Measurements from ENCODE around the gene OTUD5.

DNA sequence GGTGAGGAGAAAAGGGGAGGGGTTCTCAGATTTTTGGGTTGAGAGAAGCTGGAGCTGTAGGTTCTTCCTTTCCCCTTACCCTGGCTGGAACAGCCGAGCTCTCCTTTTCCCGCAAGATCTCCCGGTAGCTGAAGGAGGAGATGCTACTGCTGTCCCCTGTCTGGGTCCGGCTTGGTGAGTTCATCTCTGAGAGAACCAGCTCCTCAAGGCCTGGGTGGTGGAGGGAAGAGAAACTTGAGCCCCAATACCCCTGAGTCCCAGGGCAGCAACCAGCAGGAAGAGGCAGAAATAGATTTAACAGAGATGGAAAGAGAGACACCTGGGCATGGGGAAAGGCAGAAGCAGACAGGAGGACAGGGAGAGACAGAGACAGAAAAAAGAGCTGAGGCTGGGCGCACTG, 20.8 kb upstream of the OTUD5 start:
- TF ChIP-seq, protein P1, sequence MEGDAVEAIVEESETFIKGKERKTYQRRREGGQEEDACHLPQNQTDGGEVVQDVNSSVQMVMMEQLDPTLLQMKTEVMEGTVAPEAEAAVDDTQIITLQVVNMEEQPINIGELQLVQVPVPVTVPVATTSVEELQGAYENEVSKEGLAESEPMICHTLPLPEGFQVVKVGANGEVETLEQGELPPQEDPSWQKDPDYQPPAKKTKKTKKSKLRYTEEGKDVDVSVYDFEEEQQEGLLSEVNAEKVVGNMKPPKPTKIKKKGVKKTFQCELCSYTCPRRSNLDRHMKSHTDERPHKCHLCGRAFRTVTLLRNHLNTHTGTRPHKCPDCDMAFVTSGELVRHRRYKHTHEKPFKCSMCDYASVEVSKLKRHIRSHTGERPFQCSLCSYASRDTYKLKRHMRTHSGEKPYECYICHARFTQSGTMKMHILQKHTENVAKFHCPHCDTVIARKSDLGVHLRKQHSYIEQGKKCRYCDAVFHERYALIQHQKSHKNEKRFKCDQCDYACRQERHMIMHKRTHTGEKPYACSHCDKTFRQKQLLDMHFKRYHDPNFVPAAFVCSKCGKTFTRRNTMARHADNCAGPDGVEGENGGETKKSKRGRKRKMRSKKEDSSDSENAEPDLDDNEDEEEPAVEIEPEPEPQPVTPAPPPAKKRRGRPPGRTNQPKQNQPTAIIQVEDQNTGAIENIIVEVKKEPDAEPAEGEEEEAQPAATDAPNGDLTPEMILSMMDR (conservative IDR thresholded peaks at IDR 0.05), result no peak
- no peak for TF ChIP-seq ZFX (IDR thresholded peaks at IDR 0.05)

Measured in C4-2B (cell line).